MCF 10A (cell line): Measurements from ENCODE around the gene EEF1AKMT4. TPM values are rescaled to one million over a fixed set of nuclear protein-coding genes. Genes with fewer than 3 reads are reported as not detected.

Experiments
- BruUV-seq: library from RNA; stranded (reverse); fragments of 400-500 nt; replicated peaks from 2 replicates; lab custom pipeline; 2021; lab: Mats Ljungman, UMichigan
- CTCF ChIA-PET: fragments of 300-600 bp; sonication (Branson Sonifier 250); formaldehyde crosslinking; extraction: SDS; loops from one replicate; lab custom pipeline; 2021; ENCODE audit warnings: antibody characterized with exemption, inconsistent platforms; lab: Yijun Ruan, JAX
- POLR2A ChIA-PET: fragments of 300-600, 350-650 bp; sonication (Branson Sonifier 250); formaldehyde crosslinking; extraction: SDS; loops from one replicate; lab custom pipeline; 2020; ENCODE audit warnings: antibody characterized with exemption, inconsistent platforms; lab: Yijun Ruan, JAX
- DNase-seq: peaks from one replicate; pipeline ENCODE4 v3.0.0-alpha.2; 2018; ENCODE audit not compliant: unreplicated experiment
- H3K27ac Mint-ChIP-seq: one replicate; pipeline ENCODE4 v1.8.0; 2022; ENCODE audit warnings: mild to moderate bottlenecking, low read depth, mixed read lengths; ENCODE audit not compliant: unreplicated experiment
- H3K27me3 Mint-ChIP-seq: one replicate; pipeline ENCODE4 v1.8.0; 2022; ENCODE audit warnings: mixed read lengths; ENCODE audit not compliant: insufficient read depth, unreplicated experiment
- H3K36me3 Mint-ChIP-seq: one replicate; pipeline ENCODE4 v1.8.0; 2022; ENCODE audit warnings: mild to moderate bottlenecking, moderate library complexity, mixed read lengths; ENCODE audit not compliant: insufficient read depth, unreplicated experiment
- H3K4me1 Mint-ChIP-seq: one replicate; pipeline ENCODE4 v1.8.0; 2022; ENCODE audit warnings: mixed read lengths; ENCODE audit not compliant: insufficient read depth, unreplicated experiment
- H3K4me3 Mint-ChIP-seq: one replicate; pipeline ENCODE4 v1.8.0; 2022; ENCODE audit warnings: mild to moderate bottlenecking, moderate library complexity, mixed read lengths; ENCODE audit not compliant: unreplicated experiment
- H3K9me3 Mint-ChIP-seq: one replicate; pipeline ENCODE4 v1.8.0; 2022; ENCODE audit warnings: mixed read lengths; ENCODE audit not compliant: unreplicated experiment
- intact Hi-C: fragments of 100-400 bp; cut with micrococcal nuclease; formaldehyde crosslinking; loops from 2 replicates; pipeline ENCODE4 v1.14.1; 2022
- total RNA-seq: library from RNA; stranded (reverse); gene quantifications from 2 replicates; pipeline ENCODE4 v1.2.3, GENCODE V29; 2022
- TF ChIP-seq, protein P1 (sequence below): fragments of 200-600 bp; IDR thresholded peaks from one replicate; pipeline ENCODE4 v1.8.0; 2022; ENCODE audit warnings: antibody characterized with exemption, mild to moderate bottlenecking; ENCODE audit not compliant: unreplicated experiment

The EEF1AKMT4 gene
- total RNA-seq, 1 experiment from 2014 or later: 10.1 TPM

DNA sequence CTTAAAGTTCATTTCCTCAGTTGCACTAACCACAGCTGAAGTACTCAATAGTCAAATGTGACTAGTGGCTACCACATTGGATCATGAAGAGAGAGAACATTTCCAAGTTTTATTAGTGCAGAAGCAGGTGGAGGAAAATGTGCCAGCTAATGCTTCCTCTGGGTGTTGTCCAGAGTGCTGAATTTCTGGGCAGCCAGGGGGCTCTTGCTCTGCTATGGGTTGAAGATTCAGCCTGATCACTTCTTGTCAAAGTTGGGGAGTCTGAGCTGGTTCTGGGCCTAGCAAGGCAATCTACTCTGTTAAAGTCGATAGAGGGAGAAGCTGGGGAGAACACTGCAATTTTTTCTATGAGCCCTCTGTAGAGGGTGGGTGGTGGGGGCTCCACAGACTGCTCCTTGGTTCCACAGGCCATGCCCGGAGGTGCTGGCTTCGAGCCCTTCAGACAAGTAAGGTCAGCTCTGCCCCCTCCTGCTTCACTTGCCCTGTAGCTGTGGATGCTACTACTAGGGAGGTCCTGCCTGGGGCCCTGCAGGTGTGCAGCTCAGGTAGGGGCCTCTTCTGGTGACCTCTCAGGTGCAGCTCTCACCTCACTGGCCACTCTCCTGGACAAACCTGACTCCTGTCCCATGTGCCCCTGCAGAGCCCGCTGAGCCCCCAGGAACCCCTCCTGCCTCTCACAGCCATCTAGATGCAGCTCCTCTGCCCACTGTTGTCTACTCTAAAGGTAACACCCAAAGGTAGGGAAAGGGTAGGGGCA, 8.9 kb upstream of the EEF1AKMT4 start:
- no peaks in the 10 kb centered on the region for H3K9me3 Mint-ChIP-seq
- no peak overlapping the region for H3K27ac Mint-ChIP-seq
- ChIA-PET POLR2A (interaction anchor here (1.0 to 2.3 kb wide), 3 partner anchors 9 to 54 kb away, joined by 6 to 11 read pairs (median 6); no protein-coding TSS in a partner anchor), CTCF (interaction anchor here (0.5 to 1.5 kb wide), 6 partner anchors 10 to 356 kb away, joined by 3 to 6 read pairs (median 4); partner anchors contain the start of gene EEF1AKMT4)
- no TSS peak for BruUV-seq
- H3K36me3 Mint-ChIP-seq: peaks cover 21% of the 10 kb centered on the region
- H3K4me1 Mint-ChIP-seq: no peaks in the 10 kb centered on the region
- peak; percentile 44 for DNase-seq
- no peaks in the 10 kb centered on the region for H3K27me3 Mint-ChIP-seq
- TF ChIP-seq, protein P1, sequence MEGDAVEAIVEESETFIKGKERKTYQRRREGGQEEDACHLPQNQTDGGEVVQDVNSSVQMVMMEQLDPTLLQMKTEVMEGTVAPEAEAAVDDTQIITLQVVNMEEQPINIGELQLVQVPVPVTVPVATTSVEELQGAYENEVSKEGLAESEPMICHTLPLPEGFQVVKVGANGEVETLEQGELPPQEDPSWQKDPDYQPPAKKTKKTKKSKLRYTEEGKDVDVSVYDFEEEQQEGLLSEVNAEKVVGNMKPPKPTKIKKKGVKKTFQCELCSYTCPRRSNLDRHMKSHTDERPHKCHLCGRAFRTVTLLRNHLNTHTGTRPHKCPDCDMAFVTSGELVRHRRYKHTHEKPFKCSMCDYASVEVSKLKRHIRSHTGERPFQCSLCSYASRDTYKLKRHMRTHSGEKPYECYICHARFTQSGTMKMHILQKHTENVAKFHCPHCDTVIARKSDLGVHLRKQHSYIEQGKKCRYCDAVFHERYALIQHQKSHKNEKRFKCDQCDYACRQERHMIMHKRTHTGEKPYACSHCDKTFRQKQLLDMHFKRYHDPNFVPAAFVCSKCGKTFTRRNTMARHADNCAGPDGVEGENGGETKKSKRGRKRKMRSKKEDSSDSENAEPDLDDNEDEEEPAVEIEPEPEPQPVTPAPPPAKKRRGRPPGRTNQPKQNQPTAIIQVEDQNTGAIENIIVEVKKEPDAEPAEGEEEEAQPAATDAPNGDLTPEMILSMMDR: no peak
- intact Hi-C loops: no loop called here
- H3K4me3 Mint-ChIP-seq: no peak overlapping the region

DNA sequence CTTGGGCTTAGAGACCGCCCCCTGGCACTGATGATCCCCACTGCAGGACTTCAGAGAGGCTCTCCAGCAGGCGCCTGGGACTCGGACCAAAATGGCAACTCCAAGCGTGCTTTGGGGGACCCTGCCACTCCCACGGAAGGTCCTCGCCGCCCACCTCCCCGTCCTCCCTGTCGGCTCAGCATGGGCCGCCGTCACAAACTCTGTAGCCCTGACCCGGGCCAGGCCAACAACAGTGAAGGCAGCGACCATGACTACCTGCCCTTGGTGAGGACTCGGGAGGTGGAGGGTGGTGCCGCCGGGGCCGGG, 8.4 kb upstream of the EEF1AKMT4 start:
- no peak for DNase-seq
- Mint-ChIP-seq H3K27me3 (no peaks in the 10 kb centered on the region), H3K4me1 (peaks cover 5% of the 10 kb centered on the region), H3K4me3 (no peak overlapping the region), H3K27ac (no peak overlapping the region), H3K36me3 (peaks cover 26% of the 10 kb centered on the region), H3K9me3 (no peaks in the 10 kb centered on the region)
- TF ChIP-seq, protein P1: no peak
- ChIA-PET POLR2A (interaction anchor here (1.7 to 2.3 kb wide), 2 partner anchors 9 to 15 kb away, joined by 6 to 11 read pairs; no protein-coding TSS in a partner anchor), CTCF (interaction anchor here (0.9 to 1.5 kb wide), 3 partner anchors 9 to 15 kb away, joined by 3 to 6 read pairs (median 5); partner anchors contain the start of gene EEF1AKMT4)
- BruUV-seq: no TSS peak
- intact Hi-C loops: no loop called here

DNA sequence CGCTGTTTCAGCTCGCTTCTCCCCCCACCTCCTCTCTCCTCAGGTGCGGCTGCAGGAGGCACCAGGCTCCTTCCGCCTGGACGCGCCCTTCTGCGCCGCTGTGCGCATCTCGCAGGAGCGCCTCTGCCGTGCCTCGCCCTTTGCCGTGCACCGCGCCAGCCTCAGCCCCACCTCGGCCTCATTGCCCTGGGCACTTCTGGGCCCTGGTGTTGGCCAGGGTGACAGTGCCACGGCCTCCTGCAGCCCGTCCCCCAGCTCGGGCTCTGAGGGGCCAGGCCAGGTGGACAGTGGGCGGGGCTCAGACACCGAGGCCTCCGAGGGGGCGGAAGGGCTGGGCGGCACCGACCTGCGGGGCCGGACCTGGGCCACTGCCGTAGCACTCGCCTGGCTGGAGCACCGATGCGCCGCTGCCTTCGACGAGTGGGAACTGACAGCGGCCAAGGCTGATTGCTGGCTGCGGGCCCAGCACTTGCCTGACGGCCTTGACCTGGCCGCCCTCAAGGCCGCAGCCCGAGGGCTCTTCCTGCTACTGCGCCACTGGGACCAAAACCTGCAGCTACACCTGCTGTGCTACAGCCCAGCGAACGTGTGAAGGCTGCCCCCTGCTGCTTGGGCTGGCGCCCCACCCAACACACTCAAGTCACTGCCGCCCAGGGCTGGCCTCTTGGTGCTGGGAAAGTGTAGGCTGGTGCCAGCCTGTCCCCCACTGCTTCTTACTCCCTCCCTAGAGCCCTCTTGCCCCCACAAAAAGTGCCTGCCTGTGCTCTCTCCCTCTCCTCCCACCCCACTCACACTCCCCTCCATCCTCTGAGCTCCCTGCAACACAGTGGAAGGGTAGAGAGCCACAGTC, 7.8 kb upstream of the EEF1AKMT4 start:
- Mint-ChIP-seq H3K27ac (no peak overlapping the region), H3K9me3 (no peaks in the 10 kb centered on the region), H3K27me3 (no peaks in the 10 kb centered on the region), H3K4me3 (no peak overlapping the region), H3K36me3 (peaks cover 32% of the 10 kb centered on the region), H3K4me1 (peaks cover 8% of the 10 kb centered on the region)
- ChIA-PET POLR2A (interaction anchor here (0.7 to 2.3 kb wide), 4 partner anchors 10 to 85 kb away, joined by 3 to 11 read pairs (median 4); partner anchors contain the start of gene AP2M1), CTCF (interaction anchor here (0.7 to 1.6 kb wide), 4 partner anchors 15 to 225 kb away, joined by 3 to 5 read pairs (median 4); no protein-coding TSS in a partner anchor)
- intact Hi-C loops: no loop called here
- DNase-seq: peak; percentile 12
- TF ChIP-seq, protein P1: peak; percentile 12
- no TSS peak for BruUV-seq

DNA sequence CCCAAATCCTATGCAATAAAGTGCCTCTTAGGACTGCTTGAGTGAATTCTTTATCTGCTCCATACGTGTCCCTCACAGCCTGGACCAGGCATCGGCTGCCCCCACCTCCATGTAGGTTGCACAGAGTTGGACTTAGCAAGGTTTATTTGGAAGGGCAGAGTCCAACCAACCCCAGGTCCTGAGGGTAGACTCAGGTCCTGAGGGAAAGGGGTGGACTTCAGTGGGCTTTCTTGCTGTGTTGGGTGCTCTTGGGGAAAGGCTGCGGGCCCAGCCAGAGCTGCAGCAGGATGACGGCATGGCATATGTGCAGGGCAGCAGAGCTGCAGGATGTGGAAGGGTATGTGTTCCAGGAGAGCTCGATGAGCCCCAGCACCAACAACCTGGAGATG, 7.2 kb upstream of the EEF1AKMT4 start:
- ChIA-PET CTCF (interaction anchor here (0.7 to 1.6 kb wide), 4 partner anchors 15 to 225 kb away, joined by 3 to 5 read pairs (median 3); no protein-coding TSS in a partner anchor), POLR2A (interaction anchor here (0.7 kb wide), 2 partner anchors 68 to 85 kb away, joined by 3 read pairs; partner anchors contain the start of gene AP2M1)
- H3K4me1 Mint-ChIP-seq: peaks cover 8% of the 10 kb centered on the region
- TF ChIP-seq, protein P1: no peak
- DNase-seq: no peak
- intact Hi-C loops: no loop called here
- no TSS peak for BruUV-seq
- no peak overlapping the region for H3K27ac Mint-ChIP-seq
- H3K9me3 Mint-ChIP-seq: no peaks in the 10 kb centered on the region
- no peak overlapping the region for H3K4me3 Mint-ChIP-seq
- H3K27me3 Mint-ChIP-seq: no peaks in the 10 kb centered on the region
- peaks cover 34% of the 10 kb centered on the region for H3K36me3 Mint-ChIP-seq
